ENCODE measurements around the gene LCMT2. TPM values are rescaled to one million over a fixed set of nuclear protein-coding genes. Genes with fewer than 3 reads are reported as not detected.
"Not testable (repeated sequence)": the region's sequence is repeated elsewhere in the genome, so short reads cannot be mapped to it uniquely, and the experiment has no call there.

The LCMT2 gene
- total RNA-seq, 4 donors from 2014 or later = 5.2 to 8.1 (median 6.7) TPM

- peaks cover 0 to 64% (median 0%) of the 10 kb centered on the region in 4 donors for H3K27me3 ChIP-seq
- no peak overlapping the region for H3K4me3 ChIP-seq
- intact Hi-C loops (cut with DNase I) = no loop called here
- 50 to 63% methylated on average over 6 of the region's 6 CpGs for WGBS, 2 donors
- H3K27ac ChIP-seq = no peak overlapping the region
- peaks cover 0 to 13% (median 5%) of the 10 kb centered on the region in 3 donors for H3K4me1 ChIP-seq
- TF ChIP-seq CTCF (IDR thresholded peaks at IDR 0.05) (no peak), POLR2A (IDR thresholded peaks at IDR 0.05) (no peak)
- DNase-seq = no peak
- H3K9me3 ChIP-seq = no peaks in the 10 kb centered on the region
- no peaks in the 10 kb centered on the region for H3K36me3 ChIP-seq
Measured at GRCh38 chr15:43294091-43294706, 36.2 kb downstream of the LCMT2 start.

- H3K9me3 ChIP-seq = no peaks in the 10 kb centered on the region
- no peak overlapping the region for H3K27ac ChIP-seq
- no CpG with 5 or more reads among the region's 24 CpGs for WGBS, 2 donors
- H3K4me1 ChIP-seq = peaks cover 0 to 13% (median 5%) of the 10 kb centered on the region in 3 donors
- H3K36me3 ChIP-seq = no peaks in the 10 kb centered on the region
- H3K4me3 ChIP-seq = no peak overlapping the region
- TF ChIP-seq POLR2A (IDR thresholded peaks at IDR 0.05) = no peak
- DNase-seq = no peak
- intact Hi-C loops (cut with DNase I) = no loop called here
- H3K27me3 ChIP-seq = peaks cover 0 to 61% (median 0%) of the 10 kb centered on the region in 4 donors
Measured at GRCh38 chr15:43293432-43293831, 36.9 kb downstream of the LCMT2 start.

- intact Hi-C loops (cut with DNase I) = no loop called here
- H3K27ac ChIP-seq = no peak overlapping the region
- no peak for TF ChIP-seq POLR2A (IDR thresholded peaks at IDR 0.05)
- TF ChIP-seq CTCF (IDR thresholded peaks at IDR 0.05) = no peak
- H3K9me3 ChIP-seq = no peaks in the 10 kb centered on the region
- peaks cover 0 to 61% (median 0%) of the 10 kb centered on the region in 4 donors for H3K27me3 ChIP-seq
- H3K4me3 ChIP-seq = no peak overlapping the region
- H3K36me3 ChIP-seq = no peaks in the 10 kb centered on the region
- no peak for DNase-seq
- WGBS, 2 donors = 64 to 65% methylated on average over 12 of the region's 12 CpGs
- H3K4me1 ChIP-seq = peaks cover 0 to 13% (median 5%) of the 10 kb centered on the region in 3 donors
Measured at GRCh38 chr15:43292375-43293078, 37.8 kb downstream of the LCMT2 start.

GRCh38 chr15:43289656-43290055 lies 40.7 kb downstream of the LCMT2 start:
- H3K27me3 ChIP-seq = peaks cover 0 to 64% (median 0%) of the 10 kb centered on the region in 4 donors
- 93 to 100% methylated on average over 2 to 3 of the region's 3 CpGs for WGBS, 2 donors
- intact Hi-C loops (cut with DNase I) = loop anchor here (5.0 kb wide), 1 partner anchor 62 kb away; no protein-coding TSS in a partner anchor

DNA sequence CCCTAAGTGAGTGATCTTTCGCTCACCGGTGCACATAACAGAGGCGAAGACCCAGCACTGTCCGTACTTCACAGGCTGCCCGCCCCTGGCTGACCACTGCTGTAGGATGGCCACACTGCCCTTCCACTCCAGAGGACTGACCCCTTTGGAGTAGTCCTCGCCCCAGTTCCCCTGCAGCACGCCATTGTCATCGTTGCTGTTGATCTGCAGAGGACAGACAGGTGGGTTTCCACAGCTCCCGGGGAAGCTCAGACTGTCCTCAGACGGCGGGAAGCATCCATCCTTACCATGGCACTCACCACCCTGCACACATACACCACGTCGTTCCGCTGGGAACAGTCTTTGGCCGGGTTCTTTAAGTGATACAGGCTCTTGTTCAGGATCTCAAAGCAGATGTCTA lies 43.1 kb downstream of the LCMT2 start:
- no peaks in the 10 kb centered on the region for H3K9me3 ChIP-seq
- H3K27ac ChIP-seq = no peak overlapping the region
- no peak for DNase-seq
- intact Hi-C loops (cut with DNase I) = loop anchor here (5.0 kb wide), 1 partner anchor 60 kb away; no protein-coding TSS in a partner anchor
- TF ChIP-seq CTCF (IDR thresholded peaks at IDR 0.05) (no peak), POLR2A (IDR thresholded peaks at IDR 0.05) (no peak)
- peaks cover 0 to 7% (median 0%) of the 10 kb centered on the region in 3 donors for H3K4me1 ChIP-seq
- H3K4me3 ChIP-seq = no peak overlapping the region
- H3K27me3 ChIP-seq = peaks cover 0 to 40% (median 0%) of the 10 kb centered on the region in 4 donors
- H3K36me3 ChIP-seq = no peaks in the 10 kb centered on the region
- 69 to 73% methylated on average over 6 to 7 of the region's 15 CpGs for WGBS, 2 donors

More at GRCh38 chr15:43289656-43290055, 40.7 kb downstream of the LCMT2 start:
- not testable (repeated sequence) for H3K27ac ChIP-seq, H3K9me3 ChIP-seq, H3K4me1 ChIP-seq, DNase-seq, H3K36me3 ChIP-seq, H3K4me3 ChIP-seq

DNA sequence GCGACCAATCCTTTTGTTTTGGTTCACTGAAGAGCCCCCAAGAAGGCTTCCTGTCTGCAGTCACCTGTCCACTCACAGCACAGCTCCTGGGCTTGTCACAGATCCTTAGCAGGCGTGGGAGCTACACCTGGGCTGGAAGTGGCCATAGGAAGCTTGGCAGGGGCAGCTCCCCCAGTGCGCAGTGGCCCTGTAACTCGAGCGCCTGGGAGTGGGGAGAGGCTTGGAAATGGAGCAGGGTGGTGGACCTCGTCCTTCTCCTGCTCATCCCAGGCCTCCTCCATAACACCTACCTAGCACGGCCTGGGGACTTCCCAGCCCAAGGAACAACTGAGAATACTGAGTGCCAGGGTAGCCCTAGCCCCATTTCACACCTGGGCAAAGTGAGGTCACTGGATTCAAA lies 44.3 kb downstream of the LCMT2 start:
- Histone ChIP-seq H3K4me3 (no peak overlapping the region), H3K27me3 (peaks cover 0 to 29% (median 0%) of the 10 kb centered on the region in 4 donors), H3K4me1 (peaks cover 0 to 7% (median 0%) of the 10 kb centered on the region in 3 donors), H3K36me3 (no peaks in the 10 kb centered on the region), H3K27ac (no peak overlapping the region), H3K9me3 (no peaks in the 10 kb centered on the region)
- 54% methylated on average over 4 to 7 of the region's 7 CpGs for WGBS, 2 donors
- TF ChIP-seq CTCF (IDR thresholded peaks at IDR 0.05) (no peak), POLR2A (IDR thresholded peaks at IDR 0.05) (no peak)
- intact Hi-C loops (cut with DNase I) = loop anchor here (5.0 kb wide), 1 partner anchor 59 kb away; no protein-coding TSS in a partner anchor
- DNase-seq = no peak
